ENCODE measurements around the gene OSER1. TPM values are rescaled to one million over a fixed set of nuclear protein-coding genes. Genes with fewer than 3 reads are reported as not detected.

Gene OSER1
- total and polyA plus RNA-seq, 9 of the 15 experiments (the other 6 are each of a cell fraction or from before 2014, with no cell fraction given), result 15.5 to 57.3 (median 19.9) TPM

- H3K27ac ChIP-seq (ENCODE audit: extremely low read depth, low read depth, low read length), result no peak overlapping the region
- in situ Hi-C loops (cut with MboI), result no loop called here
- CTCF ChIA-PET (ENCODE audit: low intra/inter-chr PET ratio), result no interaction called here
- H3K27me3 ChIP-seq (ENCODE audit: control insufficient read depth in 2 of 2, insufficient read depth in 2 of 2, low read length in 2 of 2), result peaks cover 0 to 6% of the 10 kb centered on the region in 2 experiments; a peak in 1 of 5 replicates
- no peak overlapping the region for H3K4me2 ChIP-seq (ENCODE audit: insufficient read depth, low read length)
- 3% methylated on average over 8 of the region's 8 CpGs for WGBS (ENCODE audit: insufficient coverage, low coverage, missing lambda C conversion rate)
- no peaks in the 10 kb centered on the region; a peak in 1 of 5 replicates for H3K4me1 ChIP-seq (replicated peaks in 1 of 2; ENCODE audit: control insufficient read depth in 2 of 2, insufficient read depth in 2 of 2, low read length in 2 of 2)
- H3K36me3 ChIP-seq (ENCODE audit: control insufficient read depth, insufficient read depth, low read length), result no peaks in the 10 kb centered on the region
- TF ChIP-seq MCM5 (IDR thresholded peaks at IDR 0.05; ENCODE audit: low read depth), result no peak
- TF ChIP-seq ATF3 (IDR thresholded peaks at IDR 0.05), result no peak
- no peak for TF ChIP-seq ATF3 (CRISPR knock-in tag; conservative IDR thresholded peaks at IDR 0.05)
- TF ChIP-seq ID3 (CRISPR knock-in tag; IDR thresholded peaks at IDR 0.05), result no peak
- TF ChIP-seq ID3 (tag; IDR thresholded peaks at IDR 0.05), result no peak
- TF ChIP-seq CBFA2T3 (IDR thresholded peaks at IDR 0.05), result no peak
- no peak for TF ChIP-seq STAG1 (CRISPR knock-in tag; IDR thresholded peaks at IDR 0.05; ENCODE audit: borderline replicate concordance)
- TF ChIP-seq TCF3 (CRISPR knock-in tag; IDR thresholded peaks at IDR 0.05), result no peak
- no peak for TF ChIP-seq RHOXF2B (CRISPR knock-in tag; conservative IDR thresholded peaks at IDR 0.05)
- no peak for TF ChIP-seq HMGN3 (IDR thresholded peaks at IDR 0.05; ENCODE audit: borderline replicate concordance, extremely low read depth, insufficient read length, low read depth, low read length)
- no peak for TF ChIP-seq PPARD (CRISPR knock-in tag; IDR thresholded peaks at IDR 0.05)
- no peak for TF ChIP-seq MYBL2 (IDR thresholded peaks at IDR 0.05; ENCODE audit: low read depth)
- no peak for TF ChIP-seq MYBL2 (CRISPR knock-in tag; IDR thresholded peaks at IDR 0.05; ENCODE audit: borderline replicate concordance)
- TF ChIP-seq AFF1 (IDR thresholded peaks at IDR 0.05; ENCODE audit: low read depth in 1 of 2, partially characterized antibody in 2 of 2), result no peak
- TF ChIP-seq PHB (CRISPR knock-in tag; IDR thresholded peaks at IDR 0.05), result no peak
- no peak for TF ChIP-seq NFRKB (IDR thresholded peaks at IDR 0.05; ENCODE audit: low read depth)
- H3K4me3 ChIP-seq, result no peak overlapping the region
- H3K9me1 ChIP-seq (ENCODE audit: control insufficient read depth, insufficient read depth, low read length), result no peaks in the 10 kb centered on the region
- H3K9me3 ChIP-seq (replicated peaks; ENCODE audit: control insufficient read depth, insufficient read depth, low read depth, low read length), result no peaks in the 10 kb centered on the region
- intact Hi-C loops (cut with micrococcal nuclease), result no loop called here
- H3K9ac ChIP-seq (ENCODE audit: insufficient read depth in 1 of 2, low read depth in 2 of 2, low read length in 2 of 2), result no peak overlapping the region
- H3K79me2 ChIP-seq (ENCODE audit: control insufficient read depth, insufficient read depth, low read length), result no peaks in the 10 kb centered on the region
- POLR2A ChIA-PET, result interaction anchor here (2.1 kb wide), 1 partner anchor 11 kb away, joined by 5 read pairs; no protein-coding TSS in a partner anchor
- ATAC-seq (no peak), FAIRE-seq (no peak), DNase-seq (ENCODE audit: extremely low read depth in 1 of 4, low spot score in 3 of 4) (no peak)
- peaks cover 8% of the 10 kb centered on the region for H4K20me1 ChIP-seq (replicated peaks; ENCODE audit: control insufficient read depth, insufficient read depth, low read length)
- no TSS peak for BruUV-seq (replicated peaks)
- no peak overlapping the region for H2AFZ ChIP-seq (ENCODE audit: low read depth, low read length)
Observed at GRCh38 chr20:44254073-44254472, 43.5 kb upstream of the OSER1 start.
